Measurements from ENCODE around the gene PRKN.

GRCh38 chr6:161671117-161671516 is 1056.4 kb downstream of the PRKN start:
- TF ChIP-seq CTCF (IDR thresholded peaks at IDR 0.05; ENCODE audit: insufficient read depth, low read depth, low read length) (no peak), EZH2 (IDR thresholded peaks at IDR 0.05; ENCODE audit: insufficient read depth, low read length) (no peak)
